Neural progenitor cell (in vitro differentiated cells): ENCODE measurements around the gene KRT2. TPM values are rescaled to one million over a fixed set of nuclear protein-coding genes. Genes with fewer than 3 reads are reported as not detected.

Experiments used
- DNase-seq: peaks from one replicate; pipeline ENCODE4 v3.0.0-alpha.2; 2016; ENCODE audit warnings: low spot score
- H2AFZ ChIP-seq: fragments of 200-600 bp; sonication (generic); replicated peaks from 2 replicates; pipeline ENCODE4 v1.6.1; 2016; ENCODE audit warnings: antibody characterized with exemption
- H3F3A ChIP-seq: fragments of 200-600 bp; sonication (generic); 2 replicates; pipeline ENCODE4 v1.6.1; 2016; ENCODE audit warnings: antibody characterized with exemption, low read depth
- H3K27ac ChIP-seq: fragments of 200-600 bp; sonication (generic); 2 replicates; pipeline ENCODE4 v1.5.1; 2016; ENCODE audit warnings: mild to moderate bottlenecking
- H3K27me3 ChIP-seq: fragments of 200-600 bp; sonication (generic); 2 replicates; pipeline ENCODE4 v1.6.1; 2016; ENCODE audit warnings: mild to moderate bottlenecking, moderate library complexity
- H3K36me3 ChIP-seq: fragments of 200-600 bp; sonication (generic); 2 replicates; pipeline ENCODE4 v1.5.1; 2016
- H3K4me1 ChIP-seq: fragments of 200-600 bp; sonication (generic); 2 replicates; pipeline ENCODE4 v1.6.1; 2016; ENCODE audit warnings: mixed run types
- H3K4me2 ChIP-seq: fragments of 200-600 bp; sonication (generic); 2 replicates; pipeline ENCODE4 v1.6.1; 2016
- H3K4me3 ChIP-seq: fragments of 200-600 bp; sonication (generic); 2 replicates; pipeline ENCODE4 v1.5.1; 2016
- H3K79me2 ChIP-seq: fragments of 200-600 bp; sonication (generic); 2 replicates; pipeline ENCODE4 v1.6.1; 2016; ENCODE audit warnings: low read depth
- H3K9ac ChIP-seq: fragments of 200-600 bp; sonication (generic); 2 replicates; pipeline ENCODE4 v1.6.1; 2016
- H3K9me3 ChIP-seq: fragments of 200-600 bp; sonication (generic); 2 replicates; pipeline ENCODE4 v1.5.1; 2016; ENCODE audit warnings: low read depth
- H4K20me1 ChIP-seq: fragments of 200-600 bp; sonication (generic); 2 replicates; pipeline ENCODE4 v1.6.1; 2016; ENCODE audit warnings: low read depth
- H3K27ac Mint-ChIP-seq: 3 replicates; pipeline ENCODE4 v1.8.0; 2021; ENCODE audit warnings: mixed read lengths
- H3K27me3 Mint-ChIP-seq: 2 replicates; pipeline ENCODE4 v1.8.0; 2022; ENCODE audit warnings: low read depth, mild to moderate bottlenecking, inconsistent platforms, moderate library complexity, mixed read lengths; ENCODE audit not compliant: insufficient read depth
- H3K36me3 Mint-ChIP-seq: 3 replicates; pipeline ENCODE4 v1.8.0; 2021; ENCODE audit warnings: mixed read lengths
- H3K4me1 Mint-ChIP-seq: 3 replicates; pipeline ENCODE4 v1.8.0; 2021; ENCODE audit warnings: mixed read lengths
- H3K4me3 Mint-ChIP-seq: 3 replicates; pipeline ENCODE4 v1.8.0; 2021; ENCODE audit warnings: mild to moderate bottlenecking, moderate library complexity, mixed read lengths
- H3K9me3 Mint-ChIP-seq: 3 replicates; pipeline ENCODE4 v1.8.0; 2020; ENCODE audit warnings: mixed read lengths
- EZH2 ChIP-seq: fragments of 200-600 bp; sonication (generic); IDR thresholded peaks from 2 replicates; pipeline ENCODE4 v1.6.1; 2017; ENCODE audit warnings: antibody characterized with exemption, mild to moderate bottlenecking, moderate library complexity
- EZH2phosphoT487 ChIP-seq: fragments of 200-600 bp; sonication (generic); IDR thresholded peaks from 2 replicates; pipeline ENCODE4 v1.6.1; 2017; ENCODE audit warnings: antibody characterized with exemption
- total RNA-seq: library from RNA; depleted of rRNA; stranded (reverse); fragments of >200 nt; gene quantifications from 2 replicates; pipeline ENCODE4 v1.2.3, GENCODE V29; 2015; ENCODE audit warnings: low replicate concordance
- TF ChIP-seq, protein P1 (sequence below): fragments of 200-600 bp; sonication (generic); IDR thresholded peaks from 2 replicates; pipeline ENCODE4 v1.5.1; 2017; ENCODE audit warnings: antibody characterized with exemption, mild to moderate bottlenecking

The KRT2 gene
- total RNA-seq, 1 donor from 2014 or later = not detected

DNA sequence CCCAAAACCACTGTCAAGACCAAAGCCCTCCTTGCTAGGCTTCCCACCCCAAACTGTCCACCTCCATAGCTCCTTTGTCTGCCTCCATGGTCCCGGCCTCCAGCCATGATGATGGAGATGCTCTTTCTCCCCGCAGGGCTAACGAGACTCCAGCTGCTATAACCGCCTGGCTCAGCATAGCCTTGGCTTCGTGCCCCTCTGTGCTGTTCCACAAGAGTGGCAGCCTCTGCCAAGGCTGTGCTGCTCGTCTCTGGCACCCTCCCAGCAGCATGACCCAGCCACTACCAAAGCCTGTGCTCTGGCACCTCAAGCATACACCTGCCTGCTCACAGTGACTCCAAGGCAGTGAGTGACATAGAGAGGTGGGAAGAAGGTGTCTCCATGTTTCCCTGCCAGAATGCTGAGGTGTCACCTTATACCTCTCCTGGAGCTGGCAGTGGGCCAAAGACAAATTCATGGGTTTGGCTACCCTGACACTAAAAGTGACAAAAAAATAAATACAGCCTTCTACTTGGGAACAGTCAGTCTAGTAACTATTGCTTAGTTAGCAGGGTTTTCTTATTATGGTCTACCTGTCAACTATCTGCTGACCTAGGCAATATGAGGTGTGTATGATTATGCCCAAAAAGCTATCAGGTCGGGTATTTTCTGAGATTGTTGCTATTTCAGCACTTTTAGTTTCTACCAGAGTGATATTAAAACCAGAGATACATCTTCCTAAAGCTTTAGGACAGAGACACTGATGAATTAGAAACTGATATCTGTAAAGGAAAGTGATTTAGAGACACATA lies 17.6 kb downstream of the KRT2 start:
- no peaks in the 10 kb centered on the region for H3K79me2 ChIP-seq
- no peak overlapping the region for H3K27ac Mint-ChIP-seq
- no peak for DNase-seq

DNA sequence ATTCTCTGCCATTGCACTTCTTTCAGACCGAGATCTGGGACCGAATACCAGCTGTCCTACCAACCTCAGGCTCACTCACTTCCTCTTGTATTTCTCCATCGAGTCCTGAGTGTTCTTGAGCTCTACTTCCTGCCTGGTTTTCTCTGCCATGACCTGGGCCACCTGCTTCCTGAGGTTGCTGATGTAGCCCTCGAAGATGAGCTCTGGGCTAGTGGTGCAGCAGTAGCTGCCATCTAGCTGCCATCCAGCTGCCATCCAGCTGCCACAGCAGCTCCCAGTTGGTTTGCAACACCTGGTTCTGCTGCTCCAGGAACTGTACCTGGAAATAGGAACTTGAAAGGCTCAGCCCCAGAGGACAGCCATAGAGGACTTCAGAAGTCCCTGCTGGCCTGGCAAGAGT lies 18.6 kb downstream of the KRT2 start:
- H3K4me1 ChIP-seq = no peaks in the 10 kb centered on the region
- H3K4me3 ChIP-seq = no peak overlapping the region
- no peaks in the 10 kb centered on the region for H3K9me3 ChIP-seq
- no peaks in the 10 kb centered on the region for H3K79me2 ChIP-seq
- peaks cover 7% of the 10 kb centered on the region for H3K27me3 Mint-ChIP-seq
- TF ChIP-seq EZH2 (no peak), EZH2phosphoT487 (no peak)
- TF ChIP-seq, protein P1, sequence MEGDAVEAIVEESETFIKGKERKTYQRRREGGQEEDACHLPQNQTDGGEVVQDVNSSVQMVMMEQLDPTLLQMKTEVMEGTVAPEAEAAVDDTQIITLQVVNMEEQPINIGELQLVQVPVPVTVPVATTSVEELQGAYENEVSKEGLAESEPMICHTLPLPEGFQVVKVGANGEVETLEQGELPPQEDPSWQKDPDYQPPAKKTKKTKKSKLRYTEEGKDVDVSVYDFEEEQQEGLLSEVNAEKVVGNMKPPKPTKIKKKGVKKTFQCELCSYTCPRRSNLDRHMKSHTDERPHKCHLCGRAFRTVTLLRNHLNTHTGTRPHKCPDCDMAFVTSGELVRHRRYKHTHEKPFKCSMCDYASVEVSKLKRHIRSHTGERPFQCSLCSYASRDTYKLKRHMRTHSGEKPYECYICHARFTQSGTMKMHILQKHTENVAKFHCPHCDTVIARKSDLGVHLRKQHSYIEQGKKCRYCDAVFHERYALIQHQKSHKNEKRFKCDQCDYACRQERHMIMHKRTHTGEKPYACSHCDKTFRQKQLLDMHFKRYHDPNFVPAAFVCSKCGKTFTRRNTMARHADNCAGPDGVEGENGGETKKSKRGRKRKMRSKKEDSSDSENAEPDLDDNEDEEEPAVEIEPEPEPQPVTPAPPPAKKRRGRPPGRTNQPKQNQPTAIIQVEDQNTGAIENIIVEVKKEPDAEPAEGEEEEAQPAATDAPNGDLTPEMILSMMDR = no peak
- no peak overlapping the region for H3K9ac ChIP-seq
- no peaks in the 10 kb centered on the region for H4K20me1 ChIP-seq
- no peaks in the 10 kb centered on the region for H3K36me3 Mint-ChIP-seq
- H3K9me3 Mint-ChIP-seq = no peaks in the 10 kb centered on the region
- no peak overlapping the region for H3K4me3 Mint-ChIP-seq
- H3K27me3 ChIP-seq = no peaks in the 10 kb centered on the region
- no peaks in the 10 kb centered on the region for H3F3A ChIP-seq
- DNase-seq = no peak
- H3K36me3 ChIP-seq = no peaks in the 10 kb centered on the region
- no peak overlapping the region for H2AFZ ChIP-seq
- peaks cover 2% of the 10 kb centered on the region for H3K4me1 Mint-ChIP-seq
- H3K4me2 ChIP-seq = no peak overlapping the region
- no peak overlapping the region for H3K27ac ChIP-seq
- H3K27ac Mint-ChIP-seq = no peak overlapping the region

More for the DNA sequence above, 17.6 kb downstream of the KRT2 start:
- Histone ChIP-seq H4K20me1 (no peaks in the 10 kb centered on the region), H3F3A (no peaks in the 10 kb centered on the region), H3K9me3 (no peaks in the 10 kb centered on the region), H3K36me3 (no peaks in the 10 kb centered on the region), H2AFZ (no peak overlapping the region), H3K4me1 (no peaks in the 10 kb centered on the region), H3K27ac (no peak overlapping the region), H3K4me3 (no peak overlapping the region), H3K9ac (no peak overlapping the region), H3K27me3 (peaks cover 8% of the 10 kb centered on the region), H3K4me2 (no peak overlapping the region)
- peaks cover 5% of the 10 kb centered on the region for H3K27me3 Mint-ChIP-seq
- H3K36me3 Mint-ChIP-seq = no peaks in the 10 kb centered on the region
- H3K9me3 Mint-ChIP-seq = no peaks in the 10 kb centered on the region
- no peak overlapping the region for H3K4me3 Mint-ChIP-seq
- TF ChIP-seq EZH2 (no peak), EZH2phosphoT487 (no peak)
- TF ChIP-seq, protein P1 = no peak
- peaks cover 2% of the 10 kb centered on the region for H3K4me1 Mint-ChIP-seq

DNA sequence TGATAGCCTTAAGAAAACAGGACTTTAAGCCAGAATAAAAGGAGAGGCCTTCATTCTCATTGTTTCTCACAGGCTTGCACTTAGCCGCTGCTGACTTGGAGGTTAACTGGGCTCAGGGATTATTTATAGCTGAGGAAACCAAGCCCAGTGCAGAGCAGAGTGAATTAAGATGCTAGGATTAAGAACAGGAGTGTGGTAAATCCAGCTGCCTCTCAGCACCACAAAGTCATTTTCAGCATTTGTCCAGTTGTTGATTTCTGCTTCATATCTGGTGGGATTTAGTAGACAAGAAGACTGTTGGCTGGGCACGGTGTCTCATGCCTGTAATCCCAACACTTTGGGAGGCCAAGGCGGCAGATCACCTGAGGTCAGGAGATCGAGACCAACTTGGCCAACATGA lies 19.4 kb downstream of the KRT2 start:
- Histone ChIP-seq H3K27me3 (no peaks in the 10 kb centered on the region), H3K4me2 (no peak overlapping the region), H3K27ac (no peak overlapping the region), H2AFZ (no peak overlapping the region), H3K9me3 (no peaks in the 10 kb centered on the region), H3K4me3 (no peak overlapping the region), H3K9ac (no peak overlapping the region), H3K79me2 (no peaks in the 10 kb centered on the region), H3K4me1 (no peaks in the 10 kb centered on the region), H3K36me3 (no peaks in the 10 kb centered on the region), H4K20me1 (no peaks in the 10 kb centered on the region), H3F3A (no peaks in the 10 kb centered on the region)
- Mint-ChIP-seq H3K27me3 (peaks cover 10% of the 10 kb centered on the region), H3K27ac (no peak overlapping the region), H3K9me3 (no peaks in the 10 kb centered on the region), H3K4me3 (no peak overlapping the region), H3K4me1 (peaks cover 2% of the 10 kb centered on the region), H3K36me3 (no peaks in the 10 kb centered on the region)
- peak; percentile 34 for DNase-seq
- TF ChIP-seq EZH2phosphoT487 (no peak), EZH2 (no peak)
- TF ChIP-seq, protein P1 = no peak
